NK-92 (cell line): ENCODE measurements around the gene DPP10.
"Not testable (repeated sequence)": the region's sequence is repeated elsewhere in the genome, so short reads cannot be mapped to it uniquely, and the experiment has no call there.

Experiments used
- DNase-seq: peaks from one replicate; lab custom pipeline; 2025; ENCODE audit not compliant: unreplicated experiment; lab: John Stamatoyannopoulos, UW

The DPP10 gene

GRCh38 chr2:114709936-114710850 is 267.8 kb downstream of the DPP10 start:
- no peak for DNase-seq

- no peak for DNase-seq
Measured at GRCh38 chr2:114714313-114714712, 271.9 kb downstream of the DPP10 start.

GRCh38 chr2:114717049-114717448 is 274.6 kb downstream of the DPP10 start:
- no peak for DNase-seq

GRCh38 chr2:114724454-114724853 is 282.0 kb downstream of the DPP10 start:
- DNase-seq, result no peak

DNA sequence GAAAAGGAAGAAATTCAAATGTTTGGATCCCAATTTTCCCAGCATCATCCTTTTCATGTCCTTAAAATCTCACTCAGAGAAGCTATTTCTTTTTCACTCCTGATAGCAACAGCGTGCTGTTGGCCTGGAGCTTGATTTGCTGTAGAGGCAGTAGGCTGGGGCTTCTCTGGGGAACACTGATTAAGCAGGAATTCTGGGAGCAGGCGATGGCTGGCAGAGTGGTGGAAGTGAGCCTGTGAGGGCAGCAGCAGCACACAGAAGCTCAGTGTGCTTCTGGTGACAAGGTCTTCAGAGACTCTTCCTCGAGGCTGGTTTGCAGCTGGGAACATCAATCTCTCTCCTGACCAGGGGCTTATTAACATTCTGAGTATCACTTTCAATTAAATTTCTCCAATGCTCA is 284.6 kb downstream of the DPP10 start:
- no peak for DNase-seq

- DNase-seq, result no peak
Measured at GRCh38 chr2:114728372-114728771, 285.9 kb downstream of the DPP10 start.

DNA sequence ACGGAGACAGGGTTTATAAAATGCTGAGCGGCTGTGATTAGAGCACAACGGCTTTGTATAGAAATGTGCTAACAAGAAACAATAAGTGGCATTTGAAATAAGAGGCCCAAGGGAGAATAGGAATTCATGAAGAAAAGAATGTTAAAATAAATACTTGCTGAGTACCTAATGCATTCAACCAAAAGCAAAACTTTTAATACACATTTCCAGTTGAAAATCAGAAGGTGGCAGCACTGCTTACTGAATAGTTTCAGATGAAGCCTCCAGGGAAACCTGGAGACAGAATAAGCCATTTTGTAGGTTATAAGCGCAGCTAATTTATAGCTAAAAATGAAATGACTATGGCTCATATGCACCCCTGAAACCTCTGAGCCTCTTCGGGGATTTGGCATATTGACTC is 286.6 kb downstream of the DPP10 start:
- no peak for DNase-seq

DNA sequence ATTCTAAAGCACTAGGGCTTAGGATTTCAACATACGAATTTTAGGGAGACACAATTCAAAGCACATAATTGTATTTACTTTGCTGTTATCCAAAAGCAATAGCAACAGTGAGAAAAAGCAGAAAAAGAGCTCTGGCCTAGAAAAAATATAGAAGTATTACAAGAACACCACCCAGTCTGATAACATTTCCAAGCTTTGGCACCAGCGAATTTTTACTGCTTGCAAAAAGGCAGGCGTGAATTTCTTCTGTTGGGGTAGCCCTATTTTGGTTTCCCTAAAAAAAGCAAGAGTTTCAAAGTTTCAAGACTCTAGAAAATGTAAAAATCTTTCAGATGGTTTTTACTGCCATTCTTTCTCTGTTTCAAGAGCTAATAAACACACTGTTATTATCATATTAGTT is 292.7 kb downstream of the DPP10 start:
- DNase-seq, result no peak

- no peak for DNase-seq
Measured at GRCh38 chr2:114742245-114742644, 299.8 kb downstream of the DPP10 start.

- DNase-seq, result no peak
Measured at GRCh38 chr2:114745700-114746099, 303.3 kb downstream of the DPP10 start.

DNA sequence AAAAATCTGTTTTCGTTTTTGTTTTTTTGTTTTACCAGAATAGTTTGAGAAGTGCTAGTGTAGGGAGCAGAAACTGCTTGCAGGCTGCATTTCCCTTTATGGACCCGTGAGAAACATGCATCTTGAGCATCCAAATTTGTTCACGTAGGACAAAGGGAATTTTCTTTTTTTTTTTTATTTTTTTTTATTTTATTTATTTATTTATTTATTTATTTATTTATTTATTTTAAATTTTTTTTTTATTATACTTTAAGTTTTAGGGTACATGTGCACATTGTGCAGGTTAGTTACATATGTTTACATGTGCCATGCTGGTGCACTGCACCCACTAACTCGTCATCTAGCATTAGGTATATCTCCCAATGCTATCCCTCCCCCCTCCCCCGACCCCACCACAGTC is 305.7 kb downstream of the DPP10 start:
- DNase-seq, result not testable (repeated sequence)

DNA sequence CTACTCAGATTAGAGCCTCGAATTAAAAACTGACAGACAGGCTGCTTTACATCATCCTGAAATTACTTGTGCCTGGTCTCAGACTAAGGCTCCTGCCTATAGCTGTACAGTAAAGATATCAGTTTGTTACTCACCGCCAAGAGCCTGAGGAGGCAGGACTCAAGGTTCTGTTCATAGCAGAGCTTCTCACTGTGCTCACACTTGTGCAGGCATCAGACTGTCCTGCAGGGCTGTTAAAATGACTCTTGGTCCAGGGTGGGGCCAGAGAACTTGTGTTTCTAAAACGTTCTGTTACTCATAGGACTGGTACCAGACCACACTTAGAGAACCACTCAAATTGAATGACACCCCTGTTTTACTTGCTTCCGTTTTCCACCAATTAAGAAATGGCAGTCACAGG is 310.0 kb downstream of the DPP10 start:
- no peak for DNase-seq

- no peak for DNase-seq
Measured at GRCh38 chr2:114753145-114753544, 310.7 kb downstream of the DPP10 start.

DNA sequence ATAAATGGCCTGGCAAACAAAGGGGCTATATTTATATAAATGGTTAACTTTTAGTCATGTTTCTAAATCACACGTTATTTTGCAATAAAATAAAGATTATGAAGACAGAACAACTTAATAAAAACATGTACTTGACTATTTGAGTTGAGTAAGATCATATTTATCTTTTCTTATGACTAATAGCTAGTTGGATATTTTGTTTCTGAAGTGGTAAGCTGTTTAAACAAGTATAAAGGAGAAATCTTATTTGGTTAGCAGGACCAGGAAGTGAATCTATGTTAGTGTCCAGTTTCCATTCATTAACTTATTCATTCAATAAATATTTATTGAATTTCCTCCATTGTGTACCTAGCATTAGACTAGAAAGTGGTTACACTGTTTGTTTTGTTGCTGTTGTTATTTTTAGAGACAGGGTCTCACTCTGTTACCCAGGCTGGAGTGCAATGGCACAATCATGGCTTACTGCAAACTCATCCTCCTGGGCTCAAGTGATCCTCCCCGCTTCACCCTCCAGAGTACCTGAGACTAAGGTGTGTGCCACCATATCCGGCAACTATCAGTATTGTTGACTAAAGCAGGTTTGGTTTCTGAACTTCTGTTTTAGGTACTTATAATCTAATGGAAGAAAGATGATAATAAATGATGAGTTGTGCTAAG is 312.6 kb downstream of the DPP10 start:
- no peak for DNase-seq

DNA sequence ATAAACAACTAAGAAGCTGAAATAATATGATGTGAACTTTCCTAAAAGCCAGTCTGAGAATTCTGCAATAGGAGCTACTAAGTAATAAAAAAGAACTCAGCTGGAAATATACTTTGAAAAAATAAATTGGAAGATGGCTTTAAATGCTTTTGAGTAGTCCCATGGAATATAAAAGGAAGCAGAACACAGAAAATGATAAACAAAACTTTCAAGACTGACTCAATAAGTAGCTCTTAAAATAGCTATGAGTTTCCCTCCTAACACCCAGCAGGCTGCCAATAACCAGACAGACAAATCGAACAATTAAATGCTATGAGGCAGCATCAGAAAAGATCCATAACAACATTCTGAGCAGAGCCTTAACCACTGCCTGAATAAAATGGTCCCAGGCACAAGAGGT is 319.9 kb downstream of the DPP10 start:
- no peak for DNase-seq

GRCh38 chr2:114762986-114763385 is 320.5 kb downstream of the DPP10 start:
- no peak for DNase-seq

GRCh38 chr2:114769110-114769509 is 326.7 kb downstream of the DPP10 start:
- no peak for DNase-seq

DNA sequence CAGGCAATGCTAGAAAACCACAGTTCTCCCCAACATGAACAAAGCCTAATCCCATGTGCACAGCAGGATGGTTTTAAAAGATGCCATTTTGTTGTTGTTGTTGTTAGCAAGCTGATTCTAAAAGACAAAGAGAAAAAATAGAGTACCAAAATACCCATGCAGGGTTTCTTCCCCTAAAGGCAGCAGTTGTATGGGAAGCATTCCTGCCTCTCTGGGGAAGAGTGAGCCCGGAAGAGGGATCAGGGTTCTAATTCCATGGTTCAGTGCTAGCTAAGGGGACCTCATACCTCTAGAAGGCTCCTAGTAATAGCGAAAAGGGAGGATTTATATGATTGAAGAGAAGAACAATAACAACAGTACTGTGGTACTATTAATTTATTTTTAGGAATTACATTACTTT is 327.6 kb downstream of the DPP10 start:
- no peak for DNase-seq

DNA sequence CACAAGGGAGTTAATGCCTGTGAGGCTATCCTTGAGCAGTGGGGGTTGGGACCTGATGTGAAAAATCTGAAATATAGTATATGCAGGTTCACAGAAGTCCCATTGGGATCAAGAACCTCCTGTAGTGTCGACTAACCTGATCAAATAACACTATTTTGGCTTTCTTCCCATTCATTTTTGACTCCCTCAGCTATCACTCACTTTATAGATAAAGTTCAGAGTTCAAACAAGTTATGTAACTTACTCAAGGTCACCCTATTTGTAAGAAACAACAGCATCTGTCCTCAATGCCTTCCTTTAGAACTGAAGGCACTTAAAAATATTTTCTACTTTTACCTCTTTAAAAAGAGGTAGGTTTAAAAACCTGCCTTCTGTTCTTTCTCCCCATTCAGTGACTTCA is 341.6 kb downstream of the DPP10 start:
- no peak for DNase-seq

DNA sequence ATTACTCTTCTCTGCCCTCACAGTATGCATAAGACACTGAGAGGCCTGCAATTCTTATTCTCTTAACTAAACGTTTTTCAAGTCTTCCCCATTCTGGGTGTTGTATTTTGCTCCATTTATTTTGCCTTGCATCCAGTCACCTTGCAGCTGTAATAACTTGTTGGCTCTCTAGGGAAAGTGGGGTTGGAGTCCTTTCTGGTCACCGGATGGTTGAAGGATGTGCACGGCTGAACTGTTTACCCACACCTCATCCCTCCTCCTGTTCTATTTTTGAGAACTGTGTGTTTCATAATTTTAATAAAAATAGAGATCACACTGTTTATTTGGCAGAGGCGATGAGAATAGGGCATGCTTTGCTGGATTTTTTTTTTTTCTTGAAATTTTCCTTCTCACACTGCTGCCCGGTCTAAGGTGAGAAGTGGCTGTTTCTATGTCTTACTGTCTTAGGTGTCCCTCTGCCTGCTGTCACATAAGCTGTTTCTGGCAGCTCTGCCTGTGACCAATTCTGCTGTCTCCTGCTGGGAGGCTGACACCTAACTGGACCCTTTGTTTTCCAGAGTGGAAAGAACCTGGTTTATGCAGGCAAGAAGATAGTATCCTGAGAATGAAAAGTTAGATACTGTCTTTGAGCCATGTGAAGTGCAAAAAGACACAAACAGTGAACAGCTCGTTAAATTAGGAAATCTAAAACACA is 342.6 kb downstream of the DPP10 start:
- no peak for DNase-seq

GRCh38 chr2:114786901-114787300 is 344.5 kb downstream of the DPP10 start:
- DNase-seq, result no peak

GRCh38 chr2:114787486-114787885 is 345.0 kb downstream of the DPP10 start:
- DNase-seq, result no peak
